Hepatocyte (in vitro differentiated cells): ENCODE data around the gene KLF2. TPM values are rescaled to one million over a fixed set of nuclear protein-coding genes. Genes with fewer than 3 reads are reported as not detected.

ENCODE experiments used
- DNase-seq: peaks from one replicate; pipeline ENCODE4 v3.0.0-alpha.2; 2016; ENCODE audit warnings: low spot score
- H2AFZ ChIP-seq: fragments of 200-600 bp; sonication (generic); 2 replicates; pipeline ENCODE4 v1.6.0; 2016; ENCODE audit warnings: antibody characterized with exemption, mild to moderate bottlenecking
- H3K27ac ChIP-seq: fragments of 200-600 bp; sonication (generic); 2 replicates; pipeline ENCODE4 v1.5.1; 2016; ENCODE audit warnings: mild to moderate bottlenecking
- H3K27me3 ChIP-seq: fragments of 200-600 bp; sonication (generic); 2 replicates; pipeline ENCODE4 v1.6.1; 2016
- H3K36me3 ChIP-seq: fragments of 200-600 bp; sonication (generic); replicated peaks from 2 replicates; pipeline ENCODE4 v1.5.1; 2016; ENCODE audit warnings: low read depth; ENCODE audit not compliant: insufficient read depth
- H3K4me1 ChIP-seq: fragments of 200-600 bp; sonication (generic); 2 replicates; pipeline ENCODE4 v1.5.1; 2016; ENCODE audit warnings: mild to moderate bottlenecking, moderate library complexity; ENCODE audit not compliant: insufficient read depth
- H3K4me2 ChIP-seq: fragments of 200-600 bp; sonication (generic); 2 replicates; pipeline ENCODE4 v1.6.0; 2016
- H3K4me3 ChIP-seq: fragments of 200-600 bp; sonication (generic); 2 replicates; pipeline ENCODE4 v1.5.1; 2016; ENCODE audit warnings: mild to moderate bottlenecking
- H3K79me2 ChIP-seq: fragments of 200-600 bp; sonication (generic); 2 replicates; pipeline ENCODE4 v1.6.0; 2017; ENCODE audit warnings: mild to moderate bottlenecking
- H3K9me2 ChIP-seq: fragments of 200-600 bp; sonication (generic); replicated peaks from 2 replicates; pipeline ENCODE4 v1.6.0; 2017; ENCODE audit warnings: mild to moderate bottlenecking; ENCODE audit not compliant: insufficient read depth
- H3K9me3 ChIP-seq: fragments of 200-600 bp; sonication (generic); 2 replicates; pipeline ENCODE4 v1.5.1; 2016; ENCODE audit warnings: low read depth, mild to moderate bottlenecking
- H4K20me1 ChIP-seq: fragments of 200-600 bp; sonication (generic); 2 replicates; pipeline ENCODE4 v1.6.0; 2016; ENCODE audit warnings: mild to moderate bottlenecking; ENCODE audit not compliant: insufficient read depth, poor library complexity, severe bottlenecking
- EZH2 ChIP-seq: fragments of 200-600 bp; sonication (generic); IDR thresholded peaks from 2 replicates; pipeline ENCODE4 v1.6.1; 2016; ENCODE audit warnings: antibody characterized with exemption, mild to moderate bottlenecking, borderline replicate concordance
- EZH2phosphoT487 ChIP-seq: fragments of 200-600 bp; sonication (generic); IDR thresholded peaks from one replicate; pipeline ENCODE4 v1.6.1; 2018; ENCODE audit warnings: antibody characterized with exemption, mild to moderate bottlenecking, low read depth, moderate library complexity; ENCODE audit not compliant: unreplicated experiment, severe bottlenecking
- WGBS: methylation state at CpG from one replicate; pipeline ENCODE4 v1.1.6; 2016; ENCODE audit warnings: low lambda C conversion rate; ENCODE audit errors: missing lambda C conversion rate; 5-methylcytosine and 5-hydroxymethylcytosine counted together
- polyA plus RNA-seq: library from polyadenylated mRNA; unstranded; fragments of >200 nt; fragmentation: Nextera tagmentation; extraction: Ambion mirVana; gene quantifications from 2 replicates; pipeline ENCODE4 v1.2.1, GENCODE V29; 2016
- total RNA-seq: library from RNA; depleted of rRNA; stranded (reverse); fragments of >200 nt; gene quantifications from 2 replicates; pipeline ENCODE4 v1.2.3, GENCODE V29; 2014
- TF ChIP-seq, protein P1 (sequence below): fragments of 200-600 bp; sonication (generic); IDR thresholded peaks from 2 replicates; pipeline ENCODE4 v1.5.1; 2016; ENCODE audit warnings: antibody characterized with exemption, mild to moderate bottlenecking; ENCODE audit not compliant: poor library complexity

KLF2 gene
- total and polyA plus RNA-seq, 2 experiments from 2014 or later: 4.5 to 27.7 TPM

DNA sequence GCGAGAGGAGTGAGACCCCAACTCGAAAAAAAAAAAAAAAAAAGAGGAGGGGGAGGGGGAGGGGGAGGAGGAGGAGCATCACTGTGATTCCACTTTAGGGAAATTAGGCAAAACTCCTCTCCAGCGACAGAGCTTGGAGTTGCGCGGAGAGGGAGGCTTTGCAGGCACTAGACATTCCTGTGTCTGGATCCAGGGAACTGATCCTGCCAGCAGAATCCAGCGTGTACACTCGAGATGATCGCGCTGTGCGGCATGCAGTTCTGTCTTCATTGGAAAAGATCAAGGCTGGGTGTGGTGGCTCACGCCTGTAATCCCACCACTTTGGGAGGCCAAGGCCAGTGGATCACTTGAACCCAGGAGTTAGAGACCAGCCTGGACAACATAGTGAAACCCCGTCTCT is 29.6 kb upstream of the KLF2 start:
- no peak overlapping the region for H2AFZ ChIP-seq
- H3K4me3 ChIP-seq: no peak overlapping the region
- no peaks in the 10 kb centered on the region for H3K36me3 ChIP-seq
- H3K4me1 ChIP-seq: peaks cover 12% of the 10 kb centered on the region
- H4K20me1 ChIP-seq: no peaks in the 10 kb centered on the region
- DNase-seq: peak; percentile 29
- no peak overlapping the region for H3K27ac ChIP-seq
- H3K4me2 ChIP-seq: no peak overlapping the region
- H3K9me3 ChIP-seq: no peaks in the 10 kb centered on the region
- H3K79me2 ChIP-seq: no peaks in the 10 kb centered on the region
- 63% methylated on average over 11 of the region's 12 CpGs for WGBS
- H3K9me2 ChIP-seq: no peaks in the 10 kb centered on the region
- no peaks in the 10 kb centered on the region for H3K27me3 ChIP-seq
- TF ChIP-seq, protein P1, sequence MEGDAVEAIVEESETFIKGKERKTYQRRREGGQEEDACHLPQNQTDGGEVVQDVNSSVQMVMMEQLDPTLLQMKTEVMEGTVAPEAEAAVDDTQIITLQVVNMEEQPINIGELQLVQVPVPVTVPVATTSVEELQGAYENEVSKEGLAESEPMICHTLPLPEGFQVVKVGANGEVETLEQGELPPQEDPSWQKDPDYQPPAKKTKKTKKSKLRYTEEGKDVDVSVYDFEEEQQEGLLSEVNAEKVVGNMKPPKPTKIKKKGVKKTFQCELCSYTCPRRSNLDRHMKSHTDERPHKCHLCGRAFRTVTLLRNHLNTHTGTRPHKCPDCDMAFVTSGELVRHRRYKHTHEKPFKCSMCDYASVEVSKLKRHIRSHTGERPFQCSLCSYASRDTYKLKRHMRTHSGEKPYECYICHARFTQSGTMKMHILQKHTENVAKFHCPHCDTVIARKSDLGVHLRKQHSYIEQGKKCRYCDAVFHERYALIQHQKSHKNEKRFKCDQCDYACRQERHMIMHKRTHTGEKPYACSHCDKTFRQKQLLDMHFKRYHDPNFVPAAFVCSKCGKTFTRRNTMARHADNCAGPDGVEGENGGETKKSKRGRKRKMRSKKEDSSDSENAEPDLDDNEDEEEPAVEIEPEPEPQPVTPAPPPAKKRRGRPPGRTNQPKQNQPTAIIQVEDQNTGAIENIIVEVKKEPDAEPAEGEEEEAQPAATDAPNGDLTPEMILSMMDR: no peak
- TF ChIP-seq EZH2 (no peak), EZH2phosphoT487 (no peak)

DNA sequence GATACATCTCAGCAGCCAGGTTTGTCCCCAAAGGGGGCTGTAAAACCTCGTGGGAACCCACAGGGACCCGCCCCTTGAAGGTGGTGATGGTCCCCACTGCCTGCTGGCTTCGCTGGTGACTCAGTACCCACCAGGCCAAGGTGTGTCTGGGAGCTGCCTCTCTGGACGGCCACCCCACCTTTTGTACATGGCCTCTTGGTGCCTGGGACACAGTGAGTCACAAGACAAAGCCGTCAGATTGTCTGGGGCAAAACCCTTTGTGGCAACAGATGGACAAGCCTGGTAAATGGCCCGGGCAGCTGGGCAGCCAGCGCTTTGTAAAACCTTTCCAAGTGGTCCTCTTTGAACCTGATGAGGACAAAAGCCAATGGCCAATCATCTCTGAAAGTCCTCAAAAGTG is 27.9 kb upstream of the KLF2 start:
- H3K4me1 ChIP-seq: peaks cover 12% of the 10 kb centered on the region

DNA sequence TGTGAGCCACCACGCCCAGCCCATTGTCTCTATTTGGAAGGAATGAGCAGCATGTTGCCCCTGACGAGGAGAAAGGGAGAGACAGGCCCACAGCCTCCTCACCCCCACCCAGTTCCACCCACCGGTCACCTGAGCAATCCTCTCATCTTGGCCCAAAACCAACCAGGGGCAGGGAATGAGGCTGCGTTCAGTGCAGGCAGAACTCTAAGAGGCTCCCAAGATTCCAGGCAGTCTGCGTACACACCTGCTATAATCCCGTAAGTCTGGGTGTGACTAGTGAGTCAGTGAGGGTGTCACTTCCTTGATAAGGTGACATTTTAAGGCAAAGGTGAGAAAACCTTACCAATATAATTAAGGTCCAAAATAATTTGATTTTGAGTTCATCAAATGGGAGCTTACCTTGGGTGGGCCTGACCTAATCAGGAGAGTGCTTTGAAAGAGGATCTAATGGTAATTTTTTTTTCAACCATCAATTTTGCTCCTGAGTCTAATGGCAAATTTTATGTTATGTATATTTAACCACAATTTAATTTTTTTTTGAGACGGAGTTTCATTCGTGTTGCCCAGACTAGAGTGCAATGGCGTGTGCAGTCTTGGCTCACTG is 26.9 kb upstream of the KLF2 start:
- Histone ChIP-seq H3K4me1 (peaks cover 8% of the 10 kb centered on the region), H3K9me2 (no peaks in the 10 kb centered on the region), H3K27me3 (no peaks in the 10 kb centered on the region), H3K4me2 (no peak overlapping the region), H3K4me3 (no peak overlapping the region), H3K9me3 (no peaks in the 10 kb centered on the region), H4K20me1 (no peaks in the 10 kb centered on the region), H3K27ac (no peak overlapping the region), H2AFZ (no peak overlapping the region), H3K79me2 (no peaks in the 10 kb centered on the region), H3K36me3 (no peaks in the 10 kb centered on the region)
- TF ChIP-seq EZH2phosphoT487: no peak
- TF ChIP-seq, protein P1: no peak
- no peak for TF ChIP-seq EZH2
- 87% methylated on average over 9 of the region's 9 CpGs for WGBS
- DNase-seq: no peak

More for the DNA sequence above, 27.9 kb upstream of the KLF2 start:
- WGBS: 69% methylated on average over 7 of the region's 7 CpGs
- H4K20me1 ChIP-seq: no peaks in the 10 kb centered on the region
- H2AFZ ChIP-seq: no peak overlapping the region
- no peak overlapping the region for H3K4me3 ChIP-seq
- no peak overlapping the region for H3K27ac ChIP-seq
- no peaks in the 10 kb centered on the region for H3K9me3 ChIP-seq
- no peaks in the 10 kb centered on the region for H3K79me2 ChIP-seq
- no peak for DNase-seq
- TF ChIP-seq EZH2phosphoT487: no peak
- TF ChIP-seq, protein P1: no peak
- TF ChIP-seq EZH2: no peak
- no peaks in the 10 kb centered on the region for H3K36me3 ChIP-seq
- no peak overlapping the region for H3K4me2 ChIP-seq
- no peaks in the 10 kb centered on the region for H3K9me2 ChIP-seq
- no peaks in the 10 kb centered on the region for H3K27me3 ChIP-seq

DNA sequence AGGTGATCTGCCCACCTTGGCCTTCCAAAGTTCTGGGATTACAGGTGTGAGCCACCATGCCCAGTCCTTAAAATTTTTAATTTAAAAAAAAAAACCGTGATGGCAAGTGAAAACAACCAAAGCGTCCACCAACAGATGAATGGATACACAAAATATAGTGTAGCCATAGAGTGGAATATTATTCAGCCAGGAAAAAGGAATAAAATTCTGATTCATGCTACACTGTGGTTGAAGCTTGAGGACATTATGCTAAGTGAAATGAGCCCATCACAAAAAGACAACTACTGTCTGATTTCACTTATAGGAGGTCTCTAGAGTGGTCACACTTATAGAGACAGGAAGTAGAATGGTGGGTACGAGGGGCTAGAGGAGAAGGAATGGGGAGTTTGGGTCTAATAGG is 26.3 kb upstream of the KLF2 start:
- 86% methylated on average over 3 of the region's 3 CpGs for WGBS

More for the DNA sequence above, 26.3 kb upstream of the KLF2 start:
- Histone ChIP-seq H3K4me2 (no peak overlapping the region), H3K9me2 (no peaks in the 10 kb centered on the region), H3K36me3 (no peaks in the 10 kb centered on the region), H4K20me1 (no peaks in the 10 kb centered on the region), H2AFZ (no peak overlapping the region), H3K9me3 (no peaks in the 10 kb centered on the region), H3K4me3 (no peak overlapping the region), H3K79me2 (no peaks in the 10 kb centered on the region), H3K27me3 (no peaks in the 10 kb centered on the region), H3K4me1 (peaks cover 6% of the 10 kb centered on the region), H3K27ac (no peak overlapping the region)
- TF ChIP-seq, protein P1: no peak
- TF ChIP-seq EZH2phosphoT487 (no peak), EZH2 (no peak)
- no peak for DNase-seq
